K562 (cell line): ENCODE data around the gene GCK. TPM values are rescaled to one million over a fixed set of nuclear protein-coding genes. Genes with fewer than 3 reads are reported as not detected.

Experiments used
- ATAC-seq: fragments of 200-7000 bp; cut with Tn5 transposase; 3 replicates; pipeline ENCODE4 v1.9.1; 2020; ENCODE audit warnings: moderate library complexity
- BruUV-seq: library from RNA; stranded (reverse); fragments of 400-500 nt; replicated peaks from 2 replicates; lab custom pipeline; 2021; lab: Mats Ljungman, UMichigan
- CTCF ChIA-PET: fragments of 300-600 bp; formaldehyde crosslinking; extraction: SDS; loops from one replicate; lab custom pipeline; 2021; ENCODE audit warnings: low intra/inter-chr PET ratio; lab: Yijun Ruan, JAX
- POLR2A ChIA-PET: fragments of 300-600, 350-650 bp; sonication (Branson Sonifier 250); formaldehyde crosslinking; extraction: SDS; loops from one replicate; lab custom pipeline; 2021; ENCODE audit warnings: antibody characterized with exemption, inconsistent platforms; lab: Yijun Ruan, JAX
- DNase-seq, 4 experiments: peaks; one replicate each; pipeline versions ENCODE4 v3.0.0 to v3.0.0-alpha.2; 2011 to 2018; ENCODE audit warnings: low spot score in 3 of 4, mixed read lengths in 3 of 4; ENCODE audit errors: extremely low read depth in 1 of 4
- FAIRE-seq: peaks from 2 replicates; lab custom pipeline; 2011; peaks lifted over from hg19 to GRCh38; lab: Jason Lieb, UNC
- H2AFZ ChIP-seq: 2 replicates; pipeline ENCODE4 v1.6.0; 2011; ENCODE audit warnings: low read depth, low read length, control low read depth, inconsistent platforms
- H3K27ac ChIP-seq: fragments of 200-600 bp; 3 replicates; pipeline ENCODE4 v1.8.0; 2011; ENCODE audit warnings: low read depth, mild to moderate bottlenecking, control low read depth, inconsistent platforms, low read length, moderate library complexity, mixed read lengths; ENCODE audit errors: extremely low read depth
- H3K27me3 ChIP-seq, 2 experiments: fragments of 300-600 bp in 1 of 2; 2 replicates in 1 of 2; 3 replicates in 1 of 2; pipeline versions ENCODE4 v1.6.0 to v1.8.0; 2011; ENCODE audit warnings: inconsistent platforms in 2 of 2, low read length in 2 of 2, mild to moderate bottlenecking in 1 of 2, mixed read lengths in 1 of 2, moderate library complexity in 1 of 2; ENCODE audit not compliant: control insufficient read depth in 2 of 2, insufficient read depth in 2 of 2
- H3K36me3 ChIP-seq: fragments of 300-600 bp; 3 replicates; pipeline ENCODE4 v1.8.0; 2011; ENCODE audit warnings: mild to moderate bottlenecking, low read length, inconsistent platforms; ENCODE audit not compliant: control insufficient read depth, insufficient read depth
- H3K4me1 ChIP-seq, 2 experiments: fragments of 200-600 bp in 1 of 2; replicated peaks in 1 of 2; 2 replicates in 1 of 2; 3 replicates in 1 of 2; pipeline versions ENCODE4 v1.5.1 to v1.8.0; 2011; ENCODE audit warnings: inconsistent platforms in 2 of 2, low read length in 2 of 2, mild to moderate bottlenecking in 1 of 2, mixed read lengths in 1 of 2, moderate library complexity in 1 of 2; ENCODE audit not compliant: control insufficient read depth in 2 of 2, insufficient read depth in 2 of 2
- H3K4me2 ChIP-seq: 2 replicates; pipeline ENCODE4 v1.6.1; 2011; ENCODE audit warnings: low read length, control low read depth, inconsistent platforms, mixed read lengths; ENCODE audit not compliant: insufficient read depth
- H3K4me3 ChIP-seq: fragments of 200-600 bp; sonication (generic), shearing (Covaris generic); 2 replicates; pipeline ENCODE4 v1.5.1; 2016; ENCODE audit warnings: control low read depth, inconsistent platforms
- H3K79me2 ChIP-seq: fragments of 200-600 bp; 3 replicates; pipeline ENCODE4 v1.8.0; 2011; ENCODE audit warnings: low read length, inconsistent platforms; ENCODE audit not compliant: control insufficient read depth, insufficient read depth
- H3K9ac ChIP-seq, 2 experiments: 2 replicates each; pipeline versions ENCODE4 v1.6.0 to v1.6.1; 2011; ENCODE audit warnings: low read depth in 2 of 2, low read length in 2 of 2, control low read depth in 1 of 2, inconsistent platforms in 1 of 2, mild to moderate bottlenecking in 1 of 2, mixed read lengths in 1 of 2; ENCODE audit not compliant: insufficient read depth in 1 of 2
- H3K9me1 ChIP-seq: one replicate; pipeline ENCODE4 v1.6.0; 2011; ENCODE audit warnings: inconsistent platforms, mild to moderate bottlenecking, low read length, moderate library complexity; ENCODE audit not compliant: control insufficient read depth, insufficient read depth
- H3K9me3 ChIP-seq: replicated peaks from 2 replicates; pipeline ENCODE4 v1.5.1; 2011; ENCODE audit warnings: low read depth, low read length, inconsistent platforms; ENCODE audit not compliant: control insufficient read depth, insufficient read depth
- H4K20me1 ChIP-seq: replicated peaks from 2 replicates; pipeline ENCODE4 v1.6.1; 2011; ENCODE audit warnings: low read length, inconsistent platforms, mixed read lengths; ENCODE audit not compliant: control insufficient read depth, insufficient read depth
- BRD9 ChIP-seq: fragments of 450-650 bp; IDR thresholded peaks from 2 replicates; pipeline ENCODE4 v1.6.1; 2018; ENCODE audit warnings: low read depth; ENCODE audit not compliant: partially characterized antibody
- CBFA2T3 ChIP-seq: fragments of 450-650 bp; IDR thresholded peaks from 2 replicates; pipeline ENCODE4 v1.6.1; 2017
- HDAC1 ChIP-seq, 2 experiments: fragments of 450-650 bp; IDR thresholded peaks; 2 replicates each; pipeline ENCODE4 v1.6.1; 2016 to 2017; ENCODE audit warnings: inconsistent platforms in 1 of 2, mild to moderate bottlenecking in 1 of 2, moderate library complexity in 1 of 2
- HDGF ChIP-seq: fragments of 450-650 bp; IDR thresholded peaks from 2 replicates; pipeline ENCODE4 v1.6.1; 2016
- NCOA1 ChIP-seq: fragments of 450-650 bp; IDR thresholded peaks from 2 replicates; pipeline ENCODE4 v1.6.1; 2016; ENCODE audit warnings: low read depth
- PCBP2 ChIP-seq: fragments of 200-400 bp; formaldehyde crosslinking; IDR thresholded peaks from 2 replicates; pipeline ENCODE4 v1.6.1; 2018; ENCODE audit warnings: low read length, low read depth, mild to moderate bottlenecking, moderate library complexity; ENCODE audit not compliant: poor library complexity, severe bottlenecking
- WGBS: fragments of 100-300 bp; shearing (Covaris generic); methylation state at CpG from one replicate; pipeline ENCODE4 v1.1.6; 2016; ENCODE audit warnings: low coverage, mixed read lengths; ENCODE audit not compliant: insufficient coverage; ENCODE audit errors: missing lambda C conversion rate; 5-methylcytosine and 5-hydroxymethylcytosine counted together
- in situ Hi-C: fragments of 300-500 bp; cut with MboI; formaldehyde crosslinking; loops from 4 replicates; pipeline ENCODE4 v1.15.0; 2018; ENCODE audit warnings: inconsistent platforms, mixed read lengths
- intact Hi-C: fragments of 100-400 bp; cut with micrococcal nuclease; formaldehyde crosslinking; loops from 2 replicates; pipeline ENCODE4 v1.14.2; 2022
- polyA plus RNA-seq, 8 experiments: library from polyadenylated mRNA; depleted of rRNA in 4 of 8; stranded (reverse) in 5 of 8; unstranded in 3 of 8; fragments of >200 nt; fragmentation: Nextera tagmentation in 2 of 8; fragmentation: Illumina TruSeq in 1 of 8; extraction: Ambion mirVana in 2 of 8; extraction: Trizol in 1 of 8; gene quantifications; 2 replicates each; pipeline versions ENCODE4 v1.2.1 to v1.2.3, GENCODE V29; 2011 to 2014; ENCODE audit warnings: inconsistent platforms in 1 of 8, missing spikeins in 1 of 8
- total RNA-seq, 7 experiments: library from RNA; depleted of rRNA in 6 of 7; stranded (reverse); fragments of >200 nt in 6 of 7; fragmentation: Illumina TruSeq in 2 of 7; extraction: Trizol in 2 of 7; gene quantifications; 2 replicates each; pipeline versions ENCODE4 v1.2.1 to v1.2.3, GENCODE V29; 2011 to 2021; ENCODE audit warnings: low replicate concordance in 1 of 7
- TF ChIP-seq, protein P1 (sequence below): fragments of 450-650 bp; IDR thresholded peaks from 2 replicates; pipeline ENCODE4 v1.6.1; 2014; ENCODE audit warnings: low read depth, mild to moderate bottlenecking, moderate library complexity, borderline replicate concordance
- TF ChIP-seq, protein P2 (sequence below): fragments of 250-450 bp; sonication (Bioruptor Pico); IDR thresholded peaks from 2 replicates; pipeline ENCODE4 v1.4.0; 2020; ENCODE audit warnings: mild to moderate bottlenecking, moderate library complexity
- TF ChIP-seq, protein P3 (sequence below): fragments of 450-650 bp; formaldehyde crosslinking; IDR thresholded peaks from 2 replicates; pipeline ENCODE4 v1.4.0; 2020; ENCODE audit warnings: mild to moderate bottlenecking

GCK gene
- total and polyA plus RNA-seq, 9 of the 15 experiments (the other 6 are each of a cell fraction or from before 2014, with no cell fraction given), result 0.11 to 0.55 (median 0.16) TPM; not detected in 3

DNA sequence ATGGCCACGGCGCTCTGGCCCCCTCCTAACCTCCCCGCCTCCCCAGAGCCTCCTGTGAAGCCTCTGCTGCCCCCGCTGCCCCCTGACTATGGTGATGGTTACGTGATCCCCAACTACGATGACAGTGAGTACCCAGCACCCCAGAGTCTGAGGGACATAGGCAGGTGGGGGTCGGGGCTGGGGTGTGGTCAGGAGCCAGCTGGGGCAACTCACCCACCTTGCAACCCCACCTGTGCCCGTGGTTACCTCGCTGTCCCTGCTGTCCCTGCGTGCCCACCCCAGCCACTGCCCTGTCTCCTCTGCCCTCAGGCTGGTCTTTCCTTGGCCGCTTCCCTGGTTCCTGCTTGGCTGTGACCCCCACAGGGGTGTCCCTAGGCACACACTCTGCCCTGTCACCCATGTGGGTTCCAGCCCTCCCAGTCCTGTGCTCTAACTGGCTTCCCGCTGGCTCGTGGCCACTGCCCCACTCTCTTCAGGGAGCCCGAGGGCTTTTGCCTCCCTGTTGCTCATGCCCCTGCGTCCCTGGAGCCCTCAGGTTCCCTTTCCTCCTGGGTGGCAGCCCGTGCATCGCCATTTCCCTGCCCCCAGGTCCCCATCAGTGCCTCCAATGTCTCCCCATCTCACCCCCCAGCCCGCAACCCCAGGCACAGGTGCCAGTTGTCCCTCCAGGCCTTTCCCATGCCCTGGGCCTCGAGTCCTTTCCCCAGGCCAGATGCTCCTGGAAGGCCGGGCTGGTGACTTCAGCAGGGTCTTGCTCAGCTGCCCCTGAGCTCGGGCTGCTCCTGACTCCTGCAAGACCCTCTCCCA is 81.1 kb downstream of the GCK start:
- CTCF ChIA-PET, result no interaction called here
- DNase-seq (no peak), ATAC-seq (no peak), FAIRE-seq (no peak)
- Histone ChIP-seq H3K4me1 (peaks cover 9 to 61% of the 10 kb centered on the region in 2 experiments; a peak in 4 of 5 replicates), H2AFZ (no peak overlapping the region), H4K20me1 (peaks cover 16% of the 10 kb centered on the region), H3K27ac (no peak overlapping the region), H3K79me2 (no peaks in the 10 kb centered on the region), H3K9me1 (peaks cover 5% of the 10 kb centered on the region), H3K4me2 (no peak overlapping the region), H3K9me3 (no peaks in the 10 kb centered on the region), H3K36me3 (no peaks in the 10 kb centered on the region), H3K27me3 (peaks cover 19 to 56% of the 10 kb centered on the region in 2 experiments; a peak in 4 of 5 replicates), H3K9ac (peak overlapping the region in 1 of 2 experiments; percentile 51; a peak in 1 of 4 replicates), H3K4me3 (no peak overlapping the region)
- in situ Hi-C loops, result no loop called here
- POLR2A ChIA-PET, result no interaction called here
- intact Hi-C loops, result no loop called here
- BruUV-seq, result no TSS peak
- 10% methylated on average over 18 of the region's 21 CpGs for WGBS
- no peak for TF ChIP-seq PCBP2
- TF ChIP-seq, protein P1, sequence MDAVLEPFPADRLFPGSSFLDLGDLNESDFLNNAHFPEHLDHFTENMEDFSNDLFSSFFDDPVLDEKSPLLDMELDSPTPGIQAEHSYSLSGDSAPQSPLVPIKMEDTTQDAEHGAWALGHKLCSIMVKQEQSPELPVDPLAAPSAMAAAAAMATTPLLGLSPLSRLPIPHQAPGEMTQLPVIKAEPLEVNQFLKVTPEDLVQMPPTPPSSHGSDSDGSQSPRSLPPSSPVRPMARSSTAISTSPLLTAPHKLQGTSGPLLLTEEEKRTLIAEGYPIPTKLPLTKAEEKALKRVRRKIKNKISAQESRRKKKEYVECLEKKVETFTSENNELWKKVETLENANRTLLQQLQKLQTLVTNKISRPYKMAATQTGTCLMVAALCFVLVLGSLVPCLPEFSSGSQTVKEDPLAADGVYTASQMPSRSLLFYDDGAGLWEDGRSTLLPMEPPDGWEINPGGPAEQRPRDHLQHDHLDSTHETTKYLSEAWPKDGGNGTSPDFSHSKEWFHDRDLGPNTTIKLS, result no peak
- TF ChIP-seq, protein P2, sequence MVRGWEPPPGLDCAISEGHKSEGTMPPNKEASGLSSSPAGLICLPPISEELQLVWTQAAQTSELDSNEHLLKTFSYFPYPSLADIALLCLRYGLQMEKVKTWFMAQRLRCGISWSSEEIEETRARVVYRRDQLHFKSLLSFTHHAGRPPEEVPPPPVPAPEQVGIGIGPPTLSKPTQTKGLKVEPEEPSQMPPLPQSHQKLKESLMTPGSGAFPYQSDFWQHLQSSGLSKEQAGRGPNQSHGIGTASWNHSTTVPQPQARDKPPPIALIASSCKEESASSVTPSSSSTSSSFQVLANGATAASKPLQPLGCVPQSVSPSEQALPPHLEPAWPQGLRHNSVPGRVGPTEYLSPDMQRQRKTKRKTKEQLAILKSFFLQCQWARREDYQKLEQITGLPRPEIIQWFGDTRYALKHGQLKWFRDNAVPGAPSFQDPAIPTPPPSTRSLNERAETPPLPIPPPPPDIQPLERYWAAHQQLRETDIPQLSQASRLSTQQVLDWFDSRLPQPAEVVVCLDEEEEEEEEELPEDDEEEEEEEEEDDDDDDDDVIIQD (CRISPR knock-in tag), result no peak
- TF ChIP-seq, protein P3, sequence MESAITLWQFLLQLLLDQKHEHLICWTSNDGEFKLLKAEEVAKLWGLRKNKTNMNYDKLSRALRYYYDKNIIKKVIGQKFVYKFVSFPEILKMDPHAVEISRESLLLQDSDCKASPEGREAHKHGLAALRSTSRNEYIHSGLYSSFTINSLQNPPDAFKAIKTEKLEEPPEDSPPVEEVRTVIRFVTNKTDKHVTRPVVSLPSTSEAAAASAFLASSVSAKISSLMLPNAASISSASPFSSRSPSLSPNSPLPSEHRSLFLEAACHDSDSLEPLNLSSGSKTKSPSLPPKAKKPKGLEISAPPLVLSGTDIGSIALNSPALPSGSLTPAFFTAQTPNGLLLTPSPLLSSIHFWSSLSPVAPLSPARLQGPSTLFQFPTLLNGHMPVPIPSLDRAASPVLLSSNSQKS (CRISPR knock-in tag), result no peak
- no peak for TF ChIP-seq BRD9
- TF ChIP-seq HDGF, result no peak
- TF ChIP-seq CBFA2T3, result no peak
- TF ChIP-seq HDAC1 (IDR thresholded peaks at IDR 0.05), result no peak
- TF ChIP-seq NCOA1, result no peak
